H9 (cell line): ENCODE measurements around the gene RBM38. TPM values are rescaled to one million over a fixed set of nuclear protein-coding genes. Genes with fewer than 3 reads are reported as not detected.

Experiments used
- DNase-seq: peaks from one replicate; pipeline ENCODE4 v3.0.0-alpha.2; 2017
- H2AFZ ChIP-seq: one replicate; pipeline ENCODE4 v1.6.1; 2013; ENCODE audit warnings: mild to moderate bottlenecking, low read length, control low read depth, moderate library complexity
- H2AK5ac ChIP-seq: 2 replicates; pipeline ENCODE4 v1.6.1; 2013; ENCODE audit warnings: low read length, control low read depth, mixed read lengths; ENCODE audit not compliant: insufficient read length
- H2BK120ac ChIP-seq: one replicate; pipeline ENCODE4 v1.6.1; 2013; ENCODE audit warnings: low read depth, mild to moderate bottlenecking, low read length, control low read depth, inconsistent platforms; ENCODE audit not compliant: poor library complexity, severe bottlenecking
- H2BK12ac ChIP-seq: 2 replicates; pipeline ENCODE4 v1.6.1; 2013; ENCODE audit warnings: low read length, control low read depth, mixed read lengths, low read depth; ENCODE audit not compliant: insufficient read length
- H2BK15ac ChIP-seq: 2 replicates; pipeline ENCODE4 v1.6.1; 2013; ENCODE audit warnings: low read depth, low read length, control low read depth
- H2BK20ac ChIP-seq: one replicate; pipeline ENCODE4 v1.6.1; 2013; ENCODE audit warnings: low read depth, mild to moderate bottlenecking, low read length, control low read depth, inconsistent platforms; ENCODE audit not compliant: poor library complexity, severe bottlenecking
- H2BK5ac ChIP-seq: 2 replicates; pipeline ENCODE4 v1.6.1; 2013; ENCODE audit warnings: low read length, control low read depth, mixed read lengths; ENCODE audit not compliant: insufficient read length
- H3K14ac ChIP-seq: 2 replicates; pipeline ENCODE4 v1.6.1; 2013; ENCODE audit warnings: low read length, control low read depth; ENCODE audit not compliant: insufficient read depth
- H3K18ac ChIP-seq: 2 replicates; pipeline ENCODE4 v1.6.1; 2013; ENCODE audit warnings: low read depth, mild to moderate bottlenecking, mixed read lengths, low read length, control low read depth; ENCODE audit not compliant: insufficient read length
- H3K23ac ChIP-seq: 2 replicates; pipeline ENCODE4 v1.6.1; 2013; ENCODE audit warnings: low read length, control low read depth, mixed read lengths, low read depth; ENCODE audit not compliant: insufficient read length
- H3K23me2 ChIP-seq: 2 replicates; pipeline ENCODE4 v1.6.1; 2013; ENCODE audit warnings: low read depth, mild to moderate bottlenecking, mixed read lengths, low read length, control low read depth; ENCODE audit not compliant: insufficient read length, poor library complexity, severe bottlenecking
- H3K27ac ChIP-seq: 2 replicates; pipeline ENCODE4 v1.5.1; 2013; ENCODE audit warnings: low read length, control low read depth, mixed read lengths, low read depth; ENCODE audit not compliant: insufficient read length
- H3K27me3 ChIP-seq: 2 replicates; pipeline ENCODE4 v1.6.1; 2013; ENCODE audit warnings: low read length, control low read depth, inconsistent platforms; ENCODE audit not compliant: insufficient read depth
- H3K4ac ChIP-seq: 2 replicates; pipeline ENCODE4 v1.6.1; 2013; ENCODE audit warnings: low read depth, mild to moderate bottlenecking, control low read depth, inconsistent platforms, low read length, moderate library complexity
- H3K4me1 ChIP-seq: 2 replicates; pipeline ENCODE4 v1.6.1; 2013; ENCODE audit warnings: low read length, control low read depth, inconsistent platforms; ENCODE audit not compliant: insufficient read depth
- H3K4me2 ChIP-seq: 2 replicates; pipeline ENCODE4 v1.6.1; 2013; ENCODE audit warnings: low read length, control low read depth, mixed read lengths; ENCODE audit not compliant: insufficient read length, insufficient read depth
- H3K56ac ChIP-seq: 2 replicates; pipeline ENCODE4 v1.6.1; 2013; ENCODE audit warnings: low read depth, mild to moderate bottlenecking, mixed read lengths, low read length, control low read depth; ENCODE audit not compliant: insufficient read length
- H3K79me1 ChIP-seq: 2 replicates; pipeline ENCODE4 v1.6.1; 2013; ENCODE audit warnings: low read depth, mild to moderate bottlenecking, moderate library complexity, low read length, control low read depth, inconsistent platforms; ENCODE audit not compliant: insufficient read depth, poor library complexity, severe bottlenecking
- H3K79me2 ChIP-seq: 2 replicates; pipeline ENCODE4 v1.6.1; 2013; ENCODE audit warnings: low read length, control low read depth, inconsistent platforms; ENCODE audit not compliant: insufficient read depth
- H3K9ac ChIP-seq: 2 replicates; pipeline ENCODE4 v1.6.1; 2013; ENCODE audit warnings: low read length, control low read depth, mixed read lengths; ENCODE audit not compliant: insufficient read length; ENCODE audit errors: extremely low read depth
- H3K9me3 ChIP-seq: one replicate; pipeline ENCODE4 v1.6.1; 2013; ENCODE audit warnings: low read depth, low read length, inconsistent platforms; ENCODE audit not compliant: control insufficient read depth
- H3T11ph ChIP-seq: one replicate; pipeline ENCODE4 v1.6.1; 2013; ENCODE audit warnings: mild to moderate bottlenecking, low read length, control low read depth, inconsistent platforms
- H4K20me1 ChIP-seq: one replicate; pipeline ENCODE4 v1.6.1; 2013; ENCODE audit not compliant: control insufficient read depth, insufficient read length, insufficient read depth
- H4K5ac ChIP-seq: 2 replicates; pipeline ENCODE4 v1.6.1; 2013; ENCODE audit warnings: low read depth, mild to moderate bottlenecking, mixed read lengths, low read length, control low read depth; ENCODE audit not compliant: insufficient read length
- H4K8ac ChIP-seq: replicated peaks from 2 replicates; pipeline ENCODE4 v1.6.1; 2013; ENCODE audit warnings: low read length, control low read depth, mixed read lengths, low read depth; ENCODE audit not compliant: insufficient read length
- H4K91ac ChIP-seq: 2 replicates; pipeline ENCODE4 v1.6.1; 2013; ENCODE audit warnings: low read depth, mild to moderate bottlenecking, moderate library complexity, mixed read lengths, low read length, control low read depth; ENCODE audit not compliant: insufficient read length
- H3K27ac Mint-ChIP-seq, 3 experiments: 2 replicates in 2 of 3; 3 replicates in 1 of 3; pipeline ENCODE4 v1.8.0; 2020 to 2021; ENCODE audit warnings: mixed read lengths in 3 of 3, mild to moderate bottlenecking in 1 of 3, moderate library complexity in 1 of 3
- H3K27me3 Mint-ChIP-seq: 2 replicates; pipeline ENCODE4 v1.8.0; 2021; ENCODE audit warnings: low read depth, mild to moderate bottlenecking, moderate library complexity, mixed read lengths
- H3K36me3 Mint-ChIP-seq, 3 experiments: 2 replicates in 2 of 3; 3 replicates in 1 of 3; pipeline ENCODE4 v1.8.0; 2020 to 2021; ENCODE audit warnings: low read depth in 3 of 3, mixed read lengths in 3 of 3; ENCODE audit not compliant: insufficient read depth in 1 of 3
- H3K4me1 Mint-ChIP-seq, 2 experiments: 2 replicates each; pipeline ENCODE4 v1.8.0; 2020; ENCODE audit warnings: mixed read lengths in 2 of 2
- H3K4me3 Mint-ChIP-seq, 2 experiments: 2 replicates in 1 of 2; 3 replicates in 1 of 2; pipeline ENCODE4 v1.8.0; 2020 to 2021; ENCODE audit warnings: mild to moderate bottlenecking in 2 of 2, mixed read lengths in 2 of 2, moderate library complexity in 1 of 2
- H3K9me3 Mint-ChIP-seq, 2 experiments: 2 replicates in 1 of 2; 3 replicates in 1 of 2; pipeline ENCODE4 v1.8.0; 2020; ENCODE audit warnings: mild to moderate bottlenecking in 2 of 2, mixed read lengths in 2 of 2, moderate library complexity in 1 of 2
- CTCF ChIP-seq: fragments of 200-600 bp; sonication (generic); conservative IDR thresholded peaks from 3 replicates; pipeline ENCODE4 v1.8.0; 2021; ENCODE audit warnings: antibody characterized with exemption, mild to moderate bottlenecking
- WGBS: extraction: QIAGEN DNeasy Blood & Tissue Kit; methylation state at CpG from one replicate; pipeline ENCODE4 v1.1.7; 2013; ENCODE audit warnings: missing lambda C conversion rate, low lambda C conversion rate, mixed read lengths; ENCODE audit not compliant: insufficient read length; ENCODE audit errors: extremely low coverage; 5-methylcytosine and 5-hydroxymethylcytosine counted together
- total RNA-seq: library from RNA; stranded (reverse); gene quantifications from 2 replicates; pipeline ENCODE4 v1.2.1, GENCODE V29; 2021

RBM38 gene
- total RNA-seq, 1 experiment from 2014 or later, result 66.8 TPM

DNA sequence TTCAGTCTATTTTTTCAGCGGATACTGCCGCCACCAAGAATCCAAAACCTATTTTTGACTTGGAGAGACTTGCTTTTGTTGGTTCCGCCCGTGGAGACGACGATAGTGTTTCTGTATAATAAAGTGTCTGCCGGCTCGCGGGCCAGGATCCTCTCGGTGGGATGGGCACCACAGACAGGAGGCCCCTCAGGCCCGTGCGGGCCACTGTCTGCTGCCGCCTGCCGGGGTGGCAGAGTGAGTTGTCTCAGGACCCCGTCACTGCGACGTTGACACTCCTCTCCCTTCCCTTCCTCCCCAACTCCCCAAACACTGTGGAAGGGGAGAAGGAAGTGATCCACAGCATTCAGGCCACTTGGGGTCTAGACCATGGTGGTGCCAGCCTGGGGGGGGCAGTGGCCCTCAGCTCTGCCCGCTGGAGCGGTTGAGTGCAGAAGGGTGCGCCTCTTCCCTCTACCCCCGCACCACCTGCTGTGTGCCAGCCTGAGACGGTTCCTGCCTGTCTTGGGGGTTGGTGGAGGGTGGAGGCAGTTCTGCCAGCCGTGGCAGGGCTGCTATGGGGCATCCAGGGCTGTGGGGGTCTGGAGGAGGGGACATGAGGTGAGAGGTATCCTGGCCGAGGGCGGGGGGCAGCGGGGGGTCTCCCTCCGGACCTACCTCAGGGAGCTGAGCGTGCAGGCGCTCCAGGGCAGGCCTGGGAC is 17.5 kb downstream of the RBM38 start:
- no peak for DNase-seq
- no peak overlapping the region for H2BK5ac ChIP-seq
- H3K27ac ChIP-seq, result no peak overlapping the region
- H4K20me1 ChIP-seq, result no peaks in the 10 kb centered on the region
- H4K91ac ChIP-seq, result no peak overlapping the region
- no peak overlapping the region for H2BK12ac ChIP-seq
- no peaks in the 10 kb centered on the region for H3K4me1 ChIP-seq
- H3K4me3 Mint-ChIP-seq, result no peak overlapping the region
- H3K18ac ChIP-seq, result no peak overlapping the region
- WGBS, result no CpG with 5 or more reads among the region's 29 CpGs
- H3K23me2 ChIP-seq, result no peaks in the 10 kb centered on the region
- H3K27me3 ChIP-seq, result no peaks in the 10 kb centered on the region
- no peak for TF ChIP-seq CTCF
- no peaks in the 10 kb centered on the region for H3K9me3 ChIP-seq
- no peak overlapping the region for H3K4ac ChIP-seq
- no peak overlapping the region for H3K4me2 ChIP-seq
- H3K27me3 Mint-ChIP-seq, result peaks cover 2% of the 10 kb centered on the region
- H3K27ac Mint-ChIP-seq, result no peak overlapping the region
- H4K5ac ChIP-seq, result no peak overlapping the region
- no peak overlapping the region for H3K23ac ChIP-seq
- H3K79me2 ChIP-seq, result no peaks in the 10 kb centered on the region
- peaks cover 12 to 41% (median 36%) of the 10 kb centered on the region in 3 experiments for H3K36me3 Mint-ChIP-seq
- peaks cover 3 to 13% of the 10 kb centered on the region in 2 experiments; a peak in 1 of 4 replicates for H3K4me1 Mint-ChIP-seq
- no peak overlapping the region for H3K9ac ChIP-seq
- H3T11ph ChIP-seq, result no peak overlapping the region
- no peak overlapping the region for H2BK20ac ChIP-seq
- no peaks in the 10 kb centered on the region for H3K9me3 Mint-ChIP-seq
- H3K14ac ChIP-seq, result no peak overlapping the region
- no peak overlapping the region for H2BK15ac ChIP-seq
- H2AK5ac ChIP-seq, result no peak overlapping the region
- H3K56ac ChIP-seq, result no peak overlapping the region
- H2BK120ac ChIP-seq, result no peak overlapping the region
- no peaks in the 10 kb centered on the region for H3K79me1 ChIP-seq
- no peak overlapping the region for H2AFZ ChIP-seq
- H4K8ac ChIP-seq, result no peak overlapping the region
